ENCODE measurements around the gene ARNT2.

DNA sequence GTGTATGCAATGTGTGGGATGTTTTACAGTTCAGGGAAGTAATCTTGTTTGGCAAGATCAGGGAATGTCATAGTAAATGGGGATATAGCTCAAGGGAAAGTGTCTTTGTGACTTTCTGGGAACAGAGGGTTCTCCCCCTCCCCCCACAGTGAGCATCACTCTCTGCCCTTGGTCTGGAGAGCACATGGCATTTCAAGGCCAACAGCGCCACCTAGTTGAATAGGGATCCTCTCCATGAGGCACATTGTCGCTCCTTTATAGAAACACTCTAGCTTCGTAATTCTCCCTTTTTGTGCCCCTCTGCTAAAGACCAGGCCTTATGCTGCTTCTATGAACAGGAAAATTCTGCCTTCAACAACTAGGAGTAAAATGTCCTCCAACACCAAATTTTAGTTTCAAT lies 37.1 kb upstream of the ARNT2 start:
- TF ChIP-seq GATAD1 (CRISPR knock-in tag; IDR thresholded peaks at IDR 0.05) (no peak), EZH2 (conservative IDR thresholded peaks at IDR 0.05; ENCODE audit: low read depth, low read length) (no peak)

Data from HepG2 (cell line).